ENCODE data around the gene TRIM45.

Gene TRIM45

GRCh38 chr1:117076648-117077047 is 44.9 kb downstream of the TRIM45 start:
- TF ChIP-seq, protein P1, sequence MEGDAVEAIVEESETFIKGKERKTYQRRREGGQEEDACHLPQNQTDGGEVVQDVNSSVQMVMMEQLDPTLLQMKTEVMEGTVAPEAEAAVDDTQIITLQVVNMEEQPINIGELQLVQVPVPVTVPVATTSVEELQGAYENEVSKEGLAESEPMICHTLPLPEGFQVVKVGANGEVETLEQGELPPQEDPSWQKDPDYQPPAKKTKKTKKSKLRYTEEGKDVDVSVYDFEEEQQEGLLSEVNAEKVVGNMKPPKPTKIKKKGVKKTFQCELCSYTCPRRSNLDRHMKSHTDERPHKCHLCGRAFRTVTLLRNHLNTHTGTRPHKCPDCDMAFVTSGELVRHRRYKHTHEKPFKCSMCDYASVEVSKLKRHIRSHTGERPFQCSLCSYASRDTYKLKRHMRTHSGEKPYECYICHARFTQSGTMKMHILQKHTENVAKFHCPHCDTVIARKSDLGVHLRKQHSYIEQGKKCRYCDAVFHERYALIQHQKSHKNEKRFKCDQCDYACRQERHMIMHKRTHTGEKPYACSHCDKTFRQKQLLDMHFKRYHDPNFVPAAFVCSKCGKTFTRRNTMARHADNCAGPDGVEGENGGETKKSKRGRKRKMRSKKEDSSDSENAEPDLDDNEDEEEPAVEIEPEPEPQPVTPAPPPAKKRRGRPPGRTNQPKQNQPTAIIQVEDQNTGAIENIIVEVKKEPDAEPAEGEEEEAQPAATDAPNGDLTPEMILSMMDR (IDR thresholded peaks at IDR 0.05) = no peak
- Histone ChIP-seq H3K36me3 (peaks cover 70% of the 10 kb centered on the region), H3K27ac (no peak overlapping the region), H3K9me3 (no peaks in the 10 kb centered on the region), H3K27me3 (no peaks in the 10 kb centered on the region), H3K4me1 (ENCODE audit: control insufficient read depth in 1 of 2, insufficient read depth in 1 of 2, low read depth in 1 of 2, low read length in 1 of 2) (no peaks in the 10 kb centered on the region), H3K4me3 (ENCODE audit: low read depth in 1 of 2, low read length in 1 of 2) (no peak overlapping the region)

GRCh38 chr1:117070124-117070523 is 51.4 kb downstream of the TRIM45 start:
- Histone ChIP-seq H3K4me1 (ENCODE audit: control insufficient read depth in 1 of 2, insufficient read depth in 1 of 2, low read depth in 1 of 2, low read length in 1 of 2) (no peaks in the 10 kb centered on the region), H3K27me3 (no peaks in the 10 kb centered on the region), H3K36me3 (peaks cover 10% of the 10 kb centered on the region), H3K27ac (no peak overlapping the region), H3K9me3 (no peaks in the 10 kb centered on the region), H3K4me3 (ENCODE audit: low read depth in 1 of 2, low read length in 1 of 2) (no peak overlapping the region)
- TF ChIP-seq, protein P1 (IDR thresholded peaks at IDR 0.05) = no peak

DNA sequence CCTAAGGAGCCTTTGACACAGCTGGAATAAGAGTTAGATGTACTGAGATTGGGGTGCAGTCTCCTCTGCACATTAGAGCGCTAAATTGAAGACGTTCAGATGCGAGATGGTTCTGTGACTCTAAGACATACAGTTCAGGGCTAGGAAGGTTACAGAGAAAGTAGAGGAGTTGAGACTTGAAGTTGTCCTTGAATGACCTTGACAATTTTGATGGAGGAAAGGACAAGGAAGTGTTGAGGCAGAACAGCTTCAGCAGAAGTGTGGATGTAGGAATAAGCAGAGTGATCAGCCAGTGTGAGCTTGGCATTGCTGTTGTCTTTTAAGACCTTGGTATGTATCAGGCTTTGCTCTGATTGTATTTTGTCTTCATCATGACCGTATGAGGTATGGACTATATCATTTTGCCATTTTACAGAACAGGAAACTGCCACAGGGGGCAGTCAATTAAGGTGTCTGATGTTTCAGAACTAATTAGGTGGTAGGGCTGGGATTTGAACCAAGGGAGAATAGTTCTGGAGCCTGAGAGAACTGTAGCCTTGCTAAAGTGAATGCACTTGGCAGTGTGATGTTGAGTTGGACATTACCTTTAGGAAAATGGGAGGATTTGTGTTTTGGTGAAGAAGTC is 52.2 kb downstream of the TRIM45 start:
- H3K4me1 ChIP-seq (ENCODE audit: control insufficient read depth in 1 of 2, insufficient read depth in 1 of 2, low read depth in 1 of 2, low read length in 1 of 2) = no peaks in the 10 kb centered on the region
- H3K36me3 ChIP-seq = peaks cover 2% of the 10 kb centered on the region
- no peaks in the 10 kb centered on the region for H3K27me3 ChIP-seq
- TF ChIP-seq, protein P1 (IDR thresholded peaks at IDR 0.05) = no peak
- H3K4me3 ChIP-seq (ENCODE audit: low read depth in 1 of 2, low read length in 1 of 2) = no peak overlapping the region
- no peak overlapping the region for H3K27ac ChIP-seq
- H3K9me3 ChIP-seq = no peaks in the 10 kb centered on the region

DNA sequence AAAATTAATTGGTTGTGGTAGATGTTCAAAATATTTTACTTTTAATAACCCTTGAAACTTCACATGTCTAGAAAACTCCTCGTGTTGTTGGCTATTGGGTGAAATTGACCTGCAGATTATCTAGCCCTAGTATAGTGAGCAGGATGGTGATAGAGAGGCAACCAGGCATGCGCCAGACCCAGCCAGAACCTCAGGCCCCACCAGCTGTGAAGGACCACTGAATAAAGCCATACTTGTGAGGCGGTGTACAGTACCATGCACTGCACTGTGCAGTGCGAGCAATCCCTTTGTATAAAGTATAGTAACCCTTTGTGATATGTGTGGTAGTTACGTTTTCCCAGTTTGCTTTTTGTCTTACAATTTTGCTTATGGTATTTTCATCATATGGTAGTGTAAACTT is 53.0 kb downstream of the TRIM45 start:
- no peaks in the 10 kb centered on the region for H3K4me1 ChIP-seq (ENCODE audit: control insufficient read depth in 1 of 2, insufficient read depth in 1 of 2, low read depth in 1 of 2, low read length in 1 of 2)
- TF ChIP-seq, protein P1 (IDR thresholded peaks at IDR 0.05) = no peak
- no peak overlapping the region for H3K4me3 ChIP-seq (ENCODE audit: low read depth in 1 of 2, low read length in 1 of 2)
- no peaks in the 10 kb centered on the region for H3K36me3 ChIP-seq
- no peak overlapping the region for H3K27ac ChIP-seq
- no peaks in the 10 kb centered on the region for H3K9me3 ChIP-seq
- no peaks in the 10 kb centered on the region for H3K27me3 ChIP-seq

GRCh38 chr1:117067533-117068370 is 53.8 kb downstream of the TRIM45 start:
- Histone ChIP-seq H3K9me3 (no peaks in the 10 kb centered on the region), H3K27ac (no peak overlapping the region)

More at GRCh38 chr1:117067533-117068370, 53.8 kb downstream of the TRIM45 start:
- TF ChIP-seq, protein P1 (IDR thresholded peaks at IDR 0.05) = peak; percentile 61
- H3K36me3 ChIP-seq = no peaks in the 10 kb centered on the region
- no peaks in the 10 kb centered on the region for H3K27me3 ChIP-seq
- no peaks in the 10 kb centered on the region for H3K4me1 ChIP-seq (ENCODE audit: control insufficient read depth in 1 of 2, insufficient read depth in 1 of 2, low read depth in 1 of 2, low read length in 1 of 2)
- H3K4me3 ChIP-seq (ENCODE audit: low read depth in 1 of 2, low read length in 1 of 2) = no peak overlapping the region
